Endothelial cell (in vitro differentiated cells): ENCODE measurements around the gene CHCHD6. TPM values are rescaled to one million over a fixed set of nuclear protein-coding genes. Genes with fewer than 3 reads are reported as not detected.

Experiments
- DNase-seq: peaks from one replicate; pipeline ENCODE4 v3.0.0; 2021; ENCODE audit warnings: low spot score
- H3K27ac Mint-ChIP-seq: one replicate; pipeline ENCODE4 v1.8.0; 2021; ENCODE audit warnings: mixed read lengths, inconsistent platforms; ENCODE audit not compliant: unreplicated experiment
- H3K27me3 Mint-ChIP-seq: one replicate; pipeline ENCODE4 v1.8.0; 2021; ENCODE audit warnings: mild to moderate bottlenecking, moderate library complexity, mixed read lengths, inconsistent platforms; ENCODE audit not compliant: unreplicated experiment
- H3K36me3 Mint-ChIP-seq: one replicate; pipeline ENCODE4 v1.8.0; 2021; ENCODE audit warnings: mild to moderate bottlenecking, low read depth, mixed read lengths, inconsistent platforms; ENCODE audit not compliant: unreplicated experiment
- H3K4me1 Mint-ChIP-seq: one replicate; pipeline ENCODE4 v1.8.0; 2021; ENCODE audit warnings: mild to moderate bottlenecking, mixed read lengths, inconsistent platforms; ENCODE audit not compliant: unreplicated experiment
- H3K4me3 Mint-ChIP-seq: one replicate; pipeline ENCODE4 v1.8.0; 2021; ENCODE audit warnings: mild to moderate bottlenecking, mixed read lengths, inconsistent platforms; ENCODE audit not compliant: unreplicated experiment
- H3K9me3 Mint-ChIP-seq: one replicate; pipeline ENCODE4 v1.8.0; 2021; ENCODE audit warnings: mixed read lengths, inconsistent platforms; ENCODE audit not compliant: unreplicated experiment
- CTCF ChIP-seq: fragments of 200-600 bp; sonication (generic); IDR thresholded peaks from one replicate; pipeline ENCODE4 v1.5.0; 2021; ENCODE audit warnings: antibody characterized with exemption; ENCODE audit not compliant: unreplicated experiment
- total RNA-seq: library from RNA; stranded (reverse); fragmentation: NEBNext Ultra II Directional; extraction: Animal tissue kit (Norgen Biotek cat#: 25700); gene quantifications from one replicate; pipeline ENCODE4 v1.2.1, GENCODE V29; 2021; ENCODE audit not compliant: unreplicated experiment

Gene CHCHD6
- total RNA-seq, 1 donor from 2014 or later: 9.2 TPM

GRCh38 chr3:126706631-126707030, 2.6 kb downstream of the CHCHD6 start:
- DNase-seq: no peak
- Mint-ChIP-seq H3K4me3 (no peak overlapping the region), H3K27ac (no peak overlapping the region), H3K4me1 (peaks cover 12% of the 10 kb centered on the region), H3K36me3 (no peaks in the 10 kb centered on the region), H3K27me3 (peaks cover 4% of the 10 kb centered on the region), H3K9me3 (no peaks in the 10 kb centered on the region)
- no peak for TF ChIP-seq CTCF

- H3K4me1 Mint-ChIP-seq: no peaks in the 10 kb centered on the region
- TF ChIP-seq CTCF: no peak
- H3K4me3 Mint-ChIP-seq: no peak overlapping the region
- no peaks in the 10 kb centered on the region for H3K36me3 Mint-ChIP-seq
- H3K27me3 Mint-ChIP-seq: peaks cover 2% of the 10 kb centered on the region
- H3K27ac Mint-ChIP-seq: no peak overlapping the region
- H3K9me3 Mint-ChIP-seq: no peaks in the 10 kb centered on the region
- DNase-seq: no peak
These were observed 7.2 kb downstream of the CHCHD6 start for GRCh38 chr3:126711121-126711760.

- Mint-ChIP-seq H3K27me3 (peaks cover 5% of the 10 kb centered on the region), H3K36me3 (no peaks in the 10 kb centered on the region), H3K27ac (no peak overlapping the region)
These were observed 9.2 kb downstream of the CHCHD6 start for GRCh38 chr3:126713199-126713598.

GRCh38 chr3:126714276-126714900, 10.3 kb downstream of the CHCHD6 start:
- Mint-ChIP-seq H3K27ac (no peak overlapping the region), H3K9me3 (no peaks in the 10 kb centered on the region), H3K27me3 (peaks cover 5% of the 10 kb centered on the region), H3K36me3 (no peaks in the 10 kb centered on the region), H3K4me3 (no peak overlapping the region), H3K4me1 (no peaks in the 10 kb centered on the region)
- TF ChIP-seq CTCF: no peak
- DNase-seq: no peak

More at GRCh38 chr3:126713199-126713598, 9.2 kb downstream of the CHCHD6 start:
- Mint-ChIP-seq H3K4me3 (no peak overlapping the region), H3K4me1 (no peaks in the 10 kb centered on the region), H3K9me3 (no peaks in the 10 kb centered on the region)
- no peak for TF ChIP-seq CTCF
- DNase-seq: no peak

GRCh38 chr3:126714921-126715320, 10.9 kb downstream of the CHCHD6 start:
- Mint-ChIP-seq H3K4me3 (no peak overlapping the region), H3K27me3 (peaks cover 5% of the 10 kb centered on the region), H3K36me3 (no peaks in the 10 kb centered on the region), H3K4me1 (no peaks in the 10 kb centered on the region), H3K9me3 (no peaks in the 10 kb centered on the region), H3K27ac (no peak overlapping the region)
- TF ChIP-seq CTCF: no peak
- no peak for DNase-seq
